GM12874 (cell line): ENCODE results near the gene GKN1.

Experiments
- CTCF ChIP-seq: IDR thresholded peaks from 2 replicates; pipeline ENCODE4 v1.5.1; 2011; ENCODE audit warnings: low read depth, mild to moderate bottlenecking, control low read depth, low read length, moderate library complexity; ENCODE audit not compliant: insufficient read depth

Gene GKN1

DNA sequence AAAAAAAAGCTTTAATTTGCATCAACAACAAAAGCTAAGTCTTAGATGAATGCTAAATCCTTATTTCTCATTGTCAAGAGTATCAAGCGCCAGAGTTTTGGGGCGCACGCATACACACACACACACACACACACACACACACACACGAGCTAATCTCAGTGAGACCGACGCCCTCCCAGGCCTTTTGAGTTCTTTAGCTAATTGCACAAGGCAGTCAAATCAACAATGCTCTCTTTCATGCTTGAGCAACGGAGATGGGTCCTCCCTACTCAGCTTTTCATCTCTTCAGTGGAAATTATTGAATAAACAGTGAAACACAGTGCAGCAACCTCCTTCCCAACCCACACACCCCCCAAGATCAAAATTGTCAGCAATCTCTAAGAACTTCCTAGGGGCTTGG is 19.2 kb downstream of the GKN1 start:
- no peak for TF ChIP-seq CTCF

DNA sequence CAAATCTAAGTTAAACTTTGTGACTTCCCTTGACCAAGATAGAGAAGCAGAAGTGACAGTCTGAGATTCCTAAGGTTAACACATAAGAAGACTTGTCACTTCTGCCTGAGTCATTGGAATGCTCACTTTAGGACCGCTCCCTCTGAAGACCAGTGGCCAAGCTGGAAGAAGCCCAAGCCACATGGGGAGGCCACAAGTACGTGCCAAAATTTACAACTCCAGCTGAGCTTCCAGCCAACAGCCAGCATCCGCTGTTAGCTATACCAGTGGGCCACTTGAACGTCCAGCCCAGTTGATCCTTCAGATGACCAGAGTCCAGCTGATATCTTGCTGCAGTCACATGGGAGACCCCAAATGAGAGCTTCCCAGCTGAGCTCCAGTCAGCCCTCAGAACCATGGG is 20.4 kb downstream of the GKN1 start:
- no peak for TF ChIP-seq CTCF

DNA sequence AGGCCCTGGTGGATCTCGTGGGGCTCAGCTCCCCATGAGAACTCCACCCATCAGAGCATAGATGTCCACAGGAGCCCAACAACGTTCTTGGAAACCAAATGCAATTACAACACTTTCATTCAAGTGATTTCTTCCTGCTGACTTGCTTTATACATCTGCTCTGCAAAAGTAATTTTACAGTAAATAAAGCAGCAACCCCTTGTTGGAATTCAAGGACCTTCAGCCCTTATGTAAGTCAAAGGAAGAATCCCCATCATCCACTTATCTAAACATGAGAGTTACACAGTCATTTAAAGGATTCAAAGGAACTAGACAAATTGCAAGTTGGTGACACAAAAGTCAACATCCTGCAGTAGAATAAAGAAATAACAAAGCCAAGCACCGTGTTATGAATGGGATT is 21.5 kb downstream of the GKN1 start:
- no peak for TF ChIP-seq CTCF

DNA sequence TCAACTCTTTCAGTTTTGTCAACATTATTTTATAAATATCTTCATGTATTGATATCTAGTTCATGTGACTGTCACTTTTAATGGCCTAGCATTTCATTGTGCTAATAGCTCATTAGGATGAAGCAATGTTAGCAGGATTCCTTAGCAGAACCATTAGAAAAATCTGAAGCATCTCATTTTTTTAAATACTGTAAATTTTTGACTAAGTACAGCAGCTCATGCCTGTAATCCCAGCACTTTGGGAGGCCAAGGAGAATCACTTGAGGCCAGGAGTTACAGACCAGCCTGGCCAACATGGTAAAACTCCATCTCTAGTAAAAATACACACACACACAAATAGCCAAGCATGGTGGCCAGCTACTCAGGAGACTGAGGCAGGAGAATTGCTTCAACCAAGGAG is 23.0 kb downstream of the GKN1 start:
- TF ChIP-seq CTCF = no peak

- TF ChIP-seq CTCF = no peak
These were observed 27.4 kb downstream of the GKN1 start for GRCh38 chr2:69001879-69002278.

- no peak for TF ChIP-seq CTCF
These were observed 29.3 kb downstream of the GKN1 start for GRCh38 chr2:69003731-69004130.

- TF ChIP-seq CTCF = no peak
These were observed 32.7 kb downstream of the GKN1 start for GRCh38 chr2:69007169-69007568.

DNA sequence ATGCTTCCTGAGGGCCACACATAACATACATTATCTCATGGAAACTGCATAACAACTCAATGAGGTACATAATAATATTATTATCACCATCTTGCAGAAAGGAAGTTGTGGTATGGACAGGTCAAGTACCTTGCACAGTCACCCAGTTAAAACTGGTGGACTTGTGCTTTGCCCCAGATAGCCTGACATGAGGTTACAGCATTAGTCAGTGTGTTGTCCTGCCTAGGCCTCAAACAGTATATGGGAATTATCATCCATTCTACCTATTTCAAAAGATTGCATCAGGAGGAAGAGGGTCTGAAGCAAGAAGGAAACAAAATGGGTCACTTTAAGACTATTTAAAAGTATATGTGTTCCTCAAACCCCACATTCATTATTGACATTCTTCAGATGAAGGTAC is 33.2 kb downstream of the GKN1 start:
- TF ChIP-seq CTCF = no peak
